Retina (tissue), 1 donor: Measurements from ENCODE around the gene RAB40B.

Experiments used
- DNase-seq: peaks from one replicate; pipeline ENCODE4 v3.0.0-alpha.2; 2016

Gene RAB40B

GRCh38 chr17:82716203-82717010, 17.9 kb upstream of the RAB40B start, which contains the start of gene FN3KRP:
TSS of gene FN3KRP (plus strand) at chr17:82716706. CDS start at chr17:82716756, 50 bp downstream.
- DNase-seq: peak; percentile 85

DNA sequence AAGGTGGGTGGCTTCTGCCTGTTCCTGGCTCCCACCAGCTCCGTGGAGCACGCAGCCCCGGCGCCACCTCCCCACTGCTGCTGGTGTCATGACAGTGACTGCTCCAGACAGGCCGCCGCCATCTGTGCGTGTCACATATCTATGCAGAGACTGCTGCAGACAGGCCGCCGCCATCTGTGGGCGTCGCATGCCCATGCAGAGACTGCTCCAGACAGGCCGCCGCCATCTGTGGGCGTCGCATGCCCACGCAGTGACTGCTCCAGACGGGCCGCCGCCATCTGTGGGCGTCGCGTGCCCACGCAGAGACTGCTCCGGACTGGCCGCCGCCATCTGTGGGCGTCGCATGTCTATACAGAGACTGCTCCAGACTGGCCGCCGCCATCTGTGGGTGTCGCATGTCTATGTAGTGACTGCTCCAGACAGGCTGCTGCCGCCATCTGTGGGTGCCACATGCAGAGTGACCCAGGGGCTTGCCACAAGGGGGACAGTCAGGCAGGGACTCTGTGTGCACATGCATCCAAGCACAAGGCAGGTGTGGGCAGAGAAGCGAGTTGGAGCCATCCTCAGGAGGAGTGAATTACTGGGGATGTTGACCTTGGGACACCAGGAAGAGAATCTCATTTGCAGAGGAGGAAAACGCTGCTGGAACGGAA, 14.7 kb upstream of the RAB40B start:
- no peak for DNase-seq

GRCh38 chr17:82710499-82711232, 12.2 kb upstream of the RAB40B start:
- no peak for DNase-seq

DNA sequence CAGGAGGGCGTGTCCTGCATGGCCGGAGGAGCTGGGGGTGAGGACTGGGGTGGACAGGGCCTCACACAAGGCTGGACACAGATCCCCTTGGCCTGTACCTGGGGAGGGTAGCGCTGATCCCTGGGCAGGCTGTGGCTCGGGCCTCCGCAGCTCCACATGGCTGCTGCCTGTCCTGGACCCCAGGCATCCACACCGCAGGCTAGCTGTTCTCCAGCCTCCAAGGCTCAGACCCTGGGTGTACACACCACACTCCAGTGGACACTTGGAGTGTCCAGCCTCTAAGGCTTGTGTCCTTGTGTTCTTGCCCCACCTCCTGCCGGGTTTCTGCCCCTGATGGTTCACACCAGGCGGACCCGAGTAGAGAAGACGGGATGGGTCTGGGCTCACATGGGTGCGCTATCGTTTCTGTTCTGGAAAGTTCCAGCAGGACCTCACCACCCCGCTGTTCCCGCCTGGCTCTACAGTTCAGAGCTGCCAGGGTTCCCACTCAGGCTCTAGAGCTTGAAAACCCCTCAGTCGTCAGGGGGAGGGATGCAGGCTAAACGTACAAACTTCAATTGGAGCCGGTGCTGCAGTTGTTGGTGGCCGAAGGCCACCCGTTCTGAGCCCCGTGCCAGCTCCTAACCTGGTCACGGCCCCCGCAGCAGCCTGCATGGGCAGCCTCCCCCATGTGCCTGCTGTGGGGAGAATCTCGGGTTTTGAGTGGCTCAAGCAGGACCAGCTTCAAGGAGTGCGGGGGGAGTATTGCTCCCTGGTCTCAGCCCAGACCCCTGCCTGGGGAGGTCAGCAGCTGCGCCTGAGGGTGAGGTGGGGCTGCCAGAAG, 11.4 kb upstream of the RAB40B start:
- no peak for DNase-seq

DNA sequence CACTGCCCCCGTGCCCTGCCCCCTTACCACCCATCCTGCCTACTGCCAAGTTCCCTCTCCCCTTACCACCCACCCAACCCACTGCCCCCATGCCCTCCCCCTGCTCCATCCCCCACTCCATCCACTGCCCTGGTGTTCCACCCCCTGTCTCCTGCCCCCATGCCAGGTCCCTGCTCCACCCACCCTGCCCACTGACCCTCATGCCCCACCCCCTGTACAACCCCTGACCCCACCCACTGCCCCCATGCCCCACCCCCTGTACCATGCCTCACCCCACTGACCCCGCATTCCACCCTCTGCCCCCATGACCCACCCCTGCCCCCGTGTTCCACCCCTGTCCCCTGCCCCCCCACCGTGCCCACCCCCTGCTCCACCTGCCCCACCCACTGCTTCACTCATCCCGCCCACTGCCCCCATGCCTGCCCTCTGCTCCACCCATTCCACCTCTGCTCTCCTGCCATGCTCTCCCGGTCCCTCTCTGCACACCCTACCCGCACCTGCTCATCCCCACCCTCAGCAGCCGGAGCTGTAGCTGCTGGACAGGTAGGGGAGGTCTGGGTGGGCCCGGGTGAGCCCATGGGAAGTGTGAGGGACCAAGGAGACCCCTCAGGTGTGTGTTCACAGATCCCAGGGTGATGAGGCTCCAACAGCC, 10.7 kb upstream of the RAB40B start:
- no peak for DNase-seq

DNA sequence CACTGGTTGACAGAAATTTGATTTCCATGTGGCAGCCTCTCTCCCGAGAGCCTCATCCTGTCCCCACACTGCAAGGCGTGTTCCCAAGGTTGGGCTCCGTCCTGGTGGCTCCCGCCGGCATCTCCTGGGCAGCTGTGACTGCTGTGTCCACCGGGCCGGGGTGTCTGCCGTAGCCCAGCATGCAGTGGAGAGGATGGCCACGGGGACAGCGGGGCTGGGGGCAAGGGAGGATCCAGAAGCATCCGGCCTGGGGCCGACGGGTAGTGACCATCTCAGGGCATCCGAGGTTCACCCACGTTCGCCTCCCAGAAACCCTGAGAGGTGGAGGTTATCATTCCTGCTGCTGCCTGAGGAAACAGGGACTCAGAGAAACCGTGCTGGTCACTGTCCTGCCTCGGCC, 7.3 kb upstream of the RAB40B start:
- DNase-seq: no peak

DNA sequence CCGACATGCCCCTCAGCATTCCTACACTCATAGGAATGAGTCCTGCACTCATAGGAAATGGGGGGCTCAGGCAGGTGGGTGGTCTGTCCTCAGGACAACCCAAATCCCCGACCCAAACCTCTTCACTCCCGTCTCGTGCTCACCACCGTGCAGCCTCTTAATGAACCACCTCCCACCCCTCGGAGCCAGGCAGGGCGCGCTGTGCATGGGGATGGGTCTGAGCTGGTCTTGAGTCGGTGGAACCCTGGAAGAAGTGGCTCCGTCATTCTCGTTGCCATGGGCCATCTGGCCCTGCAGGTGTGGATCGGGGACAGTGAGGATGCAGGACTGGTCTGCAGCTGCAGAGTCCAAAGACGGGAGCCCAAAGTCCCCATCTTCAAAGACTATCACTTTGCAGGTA, 6.4 kb upstream of the RAB40B start:
- no peak for DNase-seq

- no peak for DNase-seq
These were observed 5.7 kb upstream of the RAB40B start for GRCh38 chr17:82703935-82704865.

DNA sequence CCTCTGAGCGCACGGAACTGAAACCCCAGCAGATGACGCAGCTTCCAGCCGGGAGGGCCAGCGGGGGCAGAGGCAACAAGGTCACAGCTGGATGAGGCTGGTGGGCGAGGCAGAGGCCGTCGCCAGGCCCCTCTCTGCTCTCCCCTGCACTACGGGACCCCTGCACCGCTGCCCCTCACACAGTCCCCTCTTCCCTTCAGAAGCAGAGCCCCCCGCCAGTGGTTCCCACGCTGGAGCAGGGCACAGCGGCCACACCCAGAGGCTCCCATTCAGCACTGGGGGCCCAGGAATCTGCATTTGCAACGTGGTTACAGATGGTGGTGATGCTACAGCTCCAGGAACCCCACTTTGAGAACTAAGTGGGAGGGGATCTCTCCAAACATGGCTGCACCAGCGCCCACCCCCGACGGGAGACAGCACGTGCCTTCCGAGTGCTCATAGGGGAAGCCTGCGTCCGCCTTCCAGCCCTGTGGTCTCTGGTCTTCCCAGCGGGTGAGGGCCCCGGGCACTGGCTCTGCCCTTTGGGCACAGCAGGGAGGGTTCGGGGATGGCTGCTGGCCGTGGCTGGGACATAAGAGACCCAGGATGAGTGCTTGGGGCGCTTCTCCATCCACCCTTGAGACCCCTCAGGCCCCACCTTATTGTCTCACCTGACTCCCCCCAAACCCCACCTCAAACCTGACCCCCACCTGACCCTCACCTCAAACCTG, 4.7 kb upstream of the RAB40B start:
- DNase-seq: no peak

- DNase-seq: no peak
These were observed 3.9 kb upstream of the RAB40B start for GRCh38 chr17:82702231-82702927.

GRCh38 chr17:82699551-82699950, 1.1 kb upstream of the RAB40B start:
- no peak for DNase-seq

DNA sequence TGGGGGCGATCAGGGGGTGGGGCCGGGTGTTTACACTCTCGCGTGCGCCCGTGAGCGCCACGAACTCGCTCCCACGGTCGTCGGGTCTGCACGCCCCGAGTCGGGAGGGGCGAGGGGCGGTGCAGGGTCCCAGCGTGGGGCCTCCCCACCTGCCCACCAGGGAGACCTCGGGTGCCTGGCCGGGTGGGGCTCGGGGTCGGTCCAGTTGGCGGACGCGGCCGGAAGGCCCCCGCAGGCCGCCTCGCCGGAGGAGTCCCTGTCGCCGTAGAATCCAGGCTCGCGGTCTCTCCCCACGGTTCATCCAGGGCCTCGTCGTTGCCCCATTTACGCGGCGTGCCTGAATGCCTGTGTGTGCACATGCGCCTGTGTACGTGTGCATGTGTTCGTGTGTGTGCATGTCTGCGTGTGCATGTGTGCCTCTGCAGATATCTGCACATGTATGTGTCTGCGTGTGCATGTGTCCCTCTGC, 510 bp upstream of the RAB40B start:
- DNase-seq: no peak

DNA sequence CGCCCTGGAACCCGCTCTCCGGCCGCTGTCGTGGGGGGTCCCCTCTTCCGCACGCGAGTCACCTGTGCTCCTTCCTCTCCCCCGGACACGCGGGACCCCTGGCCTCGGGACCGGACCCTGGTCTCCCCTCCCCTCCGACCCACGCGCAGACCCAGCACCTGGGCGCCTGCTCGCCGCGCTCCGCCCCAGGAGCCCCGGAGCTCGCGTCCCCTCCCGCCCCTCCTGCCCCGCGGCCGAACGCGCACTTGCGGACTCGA, 762 bp downstream of the RAB40B start:
- no peak for DNase-seq

GRCh38 chr17:82696916-82697807, 1.3 kb downstream of the RAB40B start:
- peak; percentile 46 for DNase-seq

- DNase-seq: no peak
These were observed 2.2 kb downstream of the RAB40B start for GRCh38 chr17:82696259-82696658.

DNA sequence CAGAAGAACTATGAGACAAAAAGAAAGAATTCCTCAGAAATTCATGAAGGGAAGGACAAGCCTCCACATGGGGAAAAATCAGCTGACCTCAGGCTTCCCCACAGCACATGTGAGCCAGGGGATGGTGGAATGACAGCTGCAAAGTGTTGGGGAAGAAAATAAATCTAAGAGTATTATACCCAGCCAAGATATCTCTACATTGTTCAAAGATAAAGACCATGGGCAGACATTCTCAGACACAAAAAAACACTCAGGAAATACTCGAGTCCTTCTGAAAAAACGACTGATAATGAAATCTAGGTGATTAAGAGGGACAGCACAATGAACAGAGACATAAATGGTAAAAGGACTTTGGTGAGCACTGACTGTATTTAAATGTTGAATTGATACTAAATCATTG, 3.9 kb downstream of the RAB40B start:
- DNase-seq: no peak

GRCh38 chr17:82693168-82693867, 5.2 kb downstream of the RAB40B start:
- DNase-seq: no peak

- no peak for DNase-seq
These were observed 6.2 kb downstream of the RAB40B start for GRCh38 chr17:82692268-82692667.
